AG09319 (cell line): ENCODE results near the gene KIRREL3.

Experiments used
- DNase-seq: peaks from one replicate; pipeline ENCODE4 v3.0.0-alpha.2; 2010; ENCODE audit warnings: low read depth; ENCODE audit errors: extremely low read depth
- TF ChIP-seq, protein P1 (sequence below): IDR thresholded peaks from 2 replicates; pipeline ENCODE4 v1.5.1; 2011; ENCODE audit warnings: low read depth, mild to moderate bottlenecking, inconsistent platforms, low read length, moderate library complexity

Gene KIRREL3

DNA sequence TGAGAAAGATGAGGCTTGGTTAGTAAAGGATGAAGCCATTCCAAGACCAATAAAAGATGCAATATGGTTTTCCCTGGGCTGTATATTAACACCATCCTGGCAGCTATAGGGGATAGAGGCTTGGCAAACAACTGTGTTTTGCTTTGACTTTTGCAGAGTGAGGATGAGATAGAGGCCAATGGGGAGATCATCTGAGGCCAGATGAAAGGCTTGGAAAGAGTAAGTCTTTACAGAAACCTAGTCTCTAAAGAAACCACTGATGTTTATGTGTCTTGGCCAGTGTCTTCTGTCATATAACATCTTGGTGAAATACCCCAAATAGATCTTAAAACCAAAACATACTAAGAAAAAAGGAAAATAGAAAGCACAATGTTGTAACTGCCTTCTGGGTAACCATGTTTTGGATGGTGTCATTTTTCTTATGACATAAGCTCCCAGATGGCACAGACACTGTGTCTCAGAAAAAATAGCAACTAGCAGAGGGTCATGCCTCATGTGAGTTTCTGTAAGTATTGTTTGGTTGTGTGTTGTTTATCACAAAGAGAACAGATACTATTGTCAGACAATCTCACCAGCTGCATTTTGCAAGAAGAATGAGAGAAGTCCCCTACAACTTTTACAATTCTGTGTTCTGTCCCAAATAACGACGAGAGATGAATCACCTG lies 339.7 kb downstream of the KIRREL3 start:
- no peak for DNase-seq
- TF ChIP-seq, protein P1, sequence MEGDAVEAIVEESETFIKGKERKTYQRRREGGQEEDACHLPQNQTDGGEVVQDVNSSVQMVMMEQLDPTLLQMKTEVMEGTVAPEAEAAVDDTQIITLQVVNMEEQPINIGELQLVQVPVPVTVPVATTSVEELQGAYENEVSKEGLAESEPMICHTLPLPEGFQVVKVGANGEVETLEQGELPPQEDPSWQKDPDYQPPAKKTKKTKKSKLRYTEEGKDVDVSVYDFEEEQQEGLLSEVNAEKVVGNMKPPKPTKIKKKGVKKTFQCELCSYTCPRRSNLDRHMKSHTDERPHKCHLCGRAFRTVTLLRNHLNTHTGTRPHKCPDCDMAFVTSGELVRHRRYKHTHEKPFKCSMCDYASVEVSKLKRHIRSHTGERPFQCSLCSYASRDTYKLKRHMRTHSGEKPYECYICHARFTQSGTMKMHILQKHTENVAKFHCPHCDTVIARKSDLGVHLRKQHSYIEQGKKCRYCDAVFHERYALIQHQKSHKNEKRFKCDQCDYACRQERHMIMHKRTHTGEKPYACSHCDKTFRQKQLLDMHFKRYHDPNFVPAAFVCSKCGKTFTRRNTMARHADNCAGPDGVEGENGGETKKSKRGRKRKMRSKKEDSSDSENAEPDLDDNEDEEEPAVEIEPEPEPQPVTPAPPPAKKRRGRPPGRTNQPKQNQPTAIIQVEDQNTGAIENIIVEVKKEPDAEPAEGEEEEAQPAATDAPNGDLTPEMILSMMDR: no peak

DNA sequence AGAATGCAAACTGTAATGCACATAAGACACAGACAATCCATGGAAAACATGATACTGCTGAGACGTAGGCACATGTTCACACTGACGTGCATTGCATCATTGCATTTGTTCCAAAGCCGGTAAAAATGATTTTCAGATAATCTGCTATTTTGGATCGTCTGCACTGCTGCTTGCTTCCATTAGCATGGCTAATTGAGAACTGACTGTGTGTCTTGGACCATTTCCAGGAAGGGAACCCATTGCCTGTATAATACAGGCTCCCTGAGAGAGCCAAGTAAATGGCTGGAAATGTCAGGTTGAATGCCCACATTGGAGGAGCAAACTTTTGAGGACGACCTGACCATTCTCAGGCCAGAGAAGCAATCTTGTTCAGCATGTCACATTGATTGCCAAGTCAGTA lies 340.2 kb downstream of the KIRREL3 start:
- TF ChIP-seq, protein P1: no peak
- DNase-seq: no peak

DNA sequence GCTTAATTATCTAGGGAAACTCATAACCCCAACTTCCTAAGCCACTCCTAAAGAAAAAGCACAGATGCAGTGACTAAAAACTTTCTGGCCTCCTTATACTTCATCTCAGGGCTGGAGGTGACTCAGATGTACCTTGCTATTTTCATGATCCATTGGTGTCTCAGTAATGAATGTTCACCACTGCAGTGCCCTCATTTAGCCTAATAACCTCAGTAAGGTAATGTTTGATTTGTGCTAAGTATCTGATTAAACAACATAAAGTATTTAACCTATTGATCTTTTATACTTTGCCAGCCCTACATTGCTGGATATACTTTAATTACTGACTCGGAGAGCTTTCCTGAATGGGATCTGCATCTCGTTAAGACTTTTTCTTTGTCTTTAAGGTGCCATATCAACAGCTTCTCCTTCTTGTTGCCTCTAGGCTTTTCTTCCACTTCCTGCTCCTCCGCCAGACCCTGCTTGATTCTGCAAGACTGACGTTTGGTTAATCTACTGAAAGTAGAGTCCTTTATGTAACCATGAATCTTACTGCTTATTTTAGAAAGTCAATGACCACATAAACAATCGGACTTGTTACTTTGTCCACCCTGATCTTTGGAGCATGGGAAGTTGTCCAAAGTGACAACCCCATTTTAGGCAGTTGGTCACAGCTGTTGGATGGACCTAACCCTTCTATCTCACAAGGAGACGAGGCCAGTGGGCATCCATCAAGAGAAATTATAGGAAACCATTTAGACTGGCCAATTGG lies 342.1 kb downstream of the KIRREL3 start:
- TF ChIP-seq, protein P1: no peak
- no peak for DNase-seq

DNA sequence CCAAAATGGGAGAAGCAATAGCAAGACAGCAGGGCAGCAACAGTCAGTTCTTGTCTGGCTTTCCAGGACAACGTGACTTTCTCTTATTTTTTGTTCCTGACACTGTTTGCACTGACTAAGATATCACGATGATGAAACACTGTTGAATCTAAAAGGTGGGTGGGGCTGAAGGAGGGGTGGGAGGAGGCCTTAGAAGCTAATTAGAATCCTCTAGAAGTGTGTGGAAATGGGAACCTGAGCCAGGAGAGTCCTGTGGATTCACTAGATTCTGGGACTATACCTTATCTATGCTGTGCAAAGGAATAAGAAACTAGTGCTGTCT lies 344.8 kb downstream of the KIRREL3 start:
- TF ChIP-seq, protein P1: no peak
- DNase-seq: no peak

DNA sequence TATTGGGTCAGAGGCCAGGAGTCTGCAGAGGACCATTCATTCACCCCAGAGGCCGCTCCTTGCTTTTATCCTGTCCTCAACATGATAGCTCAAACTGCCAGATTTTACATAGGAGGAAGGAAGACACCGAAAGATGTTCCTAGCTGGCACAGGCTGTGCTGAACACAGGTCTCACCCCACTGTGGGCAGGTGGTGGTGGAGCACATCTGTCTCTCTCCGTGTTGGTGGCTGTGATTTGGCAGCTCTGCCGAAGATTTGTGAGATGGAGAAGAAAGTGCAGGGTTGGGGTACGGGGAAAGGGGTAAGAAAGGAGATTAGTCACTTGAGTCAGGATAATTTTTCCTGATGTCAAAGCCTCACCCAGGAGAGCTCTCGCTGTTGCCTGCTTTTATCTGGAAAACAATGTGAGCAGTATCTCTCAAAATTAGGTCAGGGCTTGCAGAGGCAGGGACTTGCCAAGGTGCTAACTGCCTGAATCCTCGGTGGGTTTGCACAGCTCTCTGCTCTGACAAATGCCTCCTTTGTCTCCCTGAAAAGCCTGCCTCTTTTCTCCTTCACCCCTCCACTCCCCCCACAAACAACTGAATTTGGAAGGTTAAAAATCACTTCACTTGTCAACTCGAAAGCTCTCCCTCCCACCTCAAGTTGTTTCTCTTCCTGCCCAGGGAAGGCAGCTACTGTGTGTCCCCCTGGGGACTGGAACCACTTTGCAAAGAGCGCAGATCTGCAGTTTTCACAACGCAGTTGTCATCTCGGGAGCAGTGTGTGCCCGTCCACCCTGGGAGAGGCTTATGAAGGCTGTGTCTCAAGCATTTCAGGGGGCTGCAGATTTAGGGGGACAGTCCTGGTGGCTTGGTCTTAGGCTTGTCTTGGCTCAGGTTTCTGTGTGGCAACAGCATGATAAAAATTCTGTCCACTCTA lies 345.4 kb downstream of the KIRREL3 start:
- DNase-seq: no peak
- TF ChIP-seq, protein P1: no peak

DNA sequence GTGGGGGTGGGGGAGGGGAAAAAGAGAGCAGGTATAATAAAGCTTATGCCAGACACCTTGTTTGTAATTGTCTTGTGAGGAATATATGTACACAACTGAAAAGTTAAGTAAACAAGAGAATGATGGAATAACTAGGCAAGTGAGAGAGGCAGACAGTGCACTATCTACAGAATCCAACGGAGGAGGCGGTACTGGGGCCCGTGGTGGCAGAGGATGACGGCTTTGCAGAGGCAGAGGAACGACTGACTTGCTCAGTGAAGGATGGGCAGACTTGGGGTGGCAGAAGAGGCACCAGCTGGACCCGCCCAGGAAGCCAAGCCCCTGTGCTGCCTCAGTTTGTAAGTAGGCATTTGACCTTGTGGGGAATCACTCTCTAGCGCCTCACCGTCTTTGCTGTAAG lies 347.5 kb downstream of the KIRREL3 start:
- DNase-seq: no peak
- TF ChIP-seq, protein P1: no peak
